GM18511 (cell line): ENCODE results near the gene PPP2R5C.
A peak's percentile ranks its signal among the peaks of the same experiment; 100 is the strongest.
"Not testable (repeated sequence)": the region's sequence is repeated elsewhere in the genome, so short reads cannot be mapped to it uniquely, and the experiment has no call there.

Experiments used
- ATAC-seq: cut with Tn5 transposase; IDR thresholded peaks from one replicate; pipeline ENCODE4 v1.9.1; 2021; ENCODE audit warnings: mild to moderate bottlenecking, moderate library complexity; ENCODE audit not compliant: unreplicated experiment

The PPP2R5C gene

GRCh38 chr14:101780887-101781239 is 19.4 kb downstream of the PPP2R5C start:
- no peak for ATAC-seq

- no peak for ATAC-seq
Measured at GRCh38 chr14:101781240-101782061, 19.9 kb downstream of the PPP2R5C start.

- ATAC-seq = no peak
Measured at GRCh38 chr14:101783260-101784016, 21.9 kb downstream of the PPP2R5C start.

GRCh38 chr14:101784631-101785030 is 23.1 kb downstream of the PPP2R5C start:
- ATAC-seq = no peak

GRCh38 chr14:101788016-101788635 is 26.6 kb downstream of the PPP2R5C start:
- no peak for ATAC-seq

- ATAC-seq = no peak
Measured at GRCh38 chr14:101789222-101789621, 27.7 kb downstream of the PPP2R5C start.

- no peak for ATAC-seq
Measured at GRCh38 chr14:101790232-101790631, 28.7 kb downstream of the PPP2R5C start.

GRCh38 chr14:101791919-101792572 is 30.5 kb downstream of the PPP2R5C start:
- no peak for ATAC-seq

- no peak for ATAC-seq
Measured at GRCh38 chr14:101796016-101796415, 34.5 kb downstream of the PPP2R5C start.

- no peak for ATAC-seq
Measured at GRCh38 chr14:101796479-101796878, 35.0 kb downstream of the PPP2R5C start.

- ATAC-seq = no peak
Measured at GRCh38 chr14:101797856-101798255, 36.3 kb downstream of the PPP2R5C start.

- not testable (repeated sequence) for ATAC-seq
Measured at GRCh38 chr14:101804373-101804772, 42.9 kb downstream of the PPP2R5C start.

- ATAC-seq = not testable (repeated sequence)
Measured at GRCh38 chr14:101806252-101806651, 44.7 kb downstream of the PPP2R5C start.

GRCh38 chr14:101808020-101808641 is 46.6 kb downstream of the PPP2R5C start:
- ATAC-seq = no peak

- ATAC-seq = no peak
Measured at GRCh38 chr14:101808894-101809670, 47.6 kb downstream of the PPP2R5C start.

GRCh38 chr14:101809671-101810514 is 48.4 kb downstream of the PPP2R5C start:
- ATAC-seq = peak; percentile 90

GRCh38 chr14:101810897-101811621 is 49.5 kb downstream of the PPP2R5C start:
- ATAC-seq = no peak

GRCh38 chr14:101812071-101812470 is 50.6 kb downstream of the PPP2R5C start:
- ATAC-seq = no peak
